ENCODE data around the gene CCDC134. TPM values are rescaled to one million over a fixed set of nuclear protein-coding genes. Genes with fewer than 3 reads are reported as not detected.

CCDC134 gene
- total RNA-seq, 1 donor from 2014 or later, result 11.3 TPM

GRCh38 chr22:41836551-41836950 lies 36.1 kb downstream of the CCDC134 start:
- Histone ChIP-seq H3K4me2 (ENCODE audit: low read length) (no peak overlapping the region), H3K27ac (ENCODE audit: low read depth, low read length) (no peak overlapping the region), H3K36me3 (ENCODE audit: insufficient read depth, low read length) (peaks cover 10% of the 10 kb centered on the region), H3K9me3 (ENCODE audit: insufficient read depth, low read depth, low read length) (no peaks in the 10 kb centered on the region), H3K4me3 (ENCODE audit: insufficient read depth, low read depth, low read length) (no peak overlapping the region), H3K27me3 (ENCODE audit: insufficient read depth, low read length) (no peaks in the 10 kb centered on the region), H2AFZ (ENCODE audit: low read depth, low read length) (no peak overlapping the region), H4K20me1 (ENCODE audit: insufficient read depth, low read length) (peaks cover 68% of the 10 kb centered on the region), H3K4me1 (ENCODE audit: insufficient read depth, low read length) (peaks cover 18% of the 10 kb centered on the region), H3K79me2 (ENCODE audit: insufficient read depth, low read length) (peaks cover 69% of the 10 kb centered on the region), H3K9ac (ENCODE audit: low read length) (no peak overlapping the region)
- H3K27ac Mint-ChIP-seq (ENCODE audit: unreplicated experiment), result no peak overlapping the region
- H3K4me1 Mint-ChIP-seq (ENCODE audit: low read depth, unreplicated experiment), result peaks cover 17% of the 10 kb centered on the region
- no peaks in the 10 kb centered on the region for H3K27me3 Mint-ChIP-seq (ENCODE audit: low read depth, unreplicated experiment)
- FAIRE-seq (no peak), DNase-seq (ENCODE audit: low read depth) (no peak)
- no peaks in the 10 kb centered on the region for H3K9me3 Mint-ChIP-seq (ENCODE audit: unreplicated experiment)
- H3K4me3 Mint-ChIP-seq (ENCODE audit: unreplicated experiment), result no peak overlapping the region
- peaks cover 13% of the 10 kb centered on the region for H3K36me3 Mint-ChIP-seq (ENCODE audit: low read depth, unreplicated experiment)
- no peak for TF ChIP-seq EZH2 (IDR thresholded peaks at IDR 0.05; ENCODE audit: insufficient read depth, low read length)
- TF ChIP-seq, protein P1, sequence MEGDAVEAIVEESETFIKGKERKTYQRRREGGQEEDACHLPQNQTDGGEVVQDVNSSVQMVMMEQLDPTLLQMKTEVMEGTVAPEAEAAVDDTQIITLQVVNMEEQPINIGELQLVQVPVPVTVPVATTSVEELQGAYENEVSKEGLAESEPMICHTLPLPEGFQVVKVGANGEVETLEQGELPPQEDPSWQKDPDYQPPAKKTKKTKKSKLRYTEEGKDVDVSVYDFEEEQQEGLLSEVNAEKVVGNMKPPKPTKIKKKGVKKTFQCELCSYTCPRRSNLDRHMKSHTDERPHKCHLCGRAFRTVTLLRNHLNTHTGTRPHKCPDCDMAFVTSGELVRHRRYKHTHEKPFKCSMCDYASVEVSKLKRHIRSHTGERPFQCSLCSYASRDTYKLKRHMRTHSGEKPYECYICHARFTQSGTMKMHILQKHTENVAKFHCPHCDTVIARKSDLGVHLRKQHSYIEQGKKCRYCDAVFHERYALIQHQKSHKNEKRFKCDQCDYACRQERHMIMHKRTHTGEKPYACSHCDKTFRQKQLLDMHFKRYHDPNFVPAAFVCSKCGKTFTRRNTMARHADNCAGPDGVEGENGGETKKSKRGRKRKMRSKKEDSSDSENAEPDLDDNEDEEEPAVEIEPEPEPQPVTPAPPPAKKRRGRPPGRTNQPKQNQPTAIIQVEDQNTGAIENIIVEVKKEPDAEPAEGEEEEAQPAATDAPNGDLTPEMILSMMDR (IDR thresholded peaks at IDR 0.05; ENCODE audit: insufficient read depth, low read depth, low read length), result no peak

- TF ChIP-seq, protein P1 (IDR thresholded peaks at IDR 0.05; ENCODE audit: insufficient read depth, low read depth, low read length), result no peak
- no peak for TF ChIP-seq EZH2 (IDR thresholded peaks at IDR 0.05; ENCODE audit: insufficient read depth, low read length)
These were observed 38.6 kb downstream of the CCDC134 start for GRCh38 chr22:41838842-41839618.

DNA sequence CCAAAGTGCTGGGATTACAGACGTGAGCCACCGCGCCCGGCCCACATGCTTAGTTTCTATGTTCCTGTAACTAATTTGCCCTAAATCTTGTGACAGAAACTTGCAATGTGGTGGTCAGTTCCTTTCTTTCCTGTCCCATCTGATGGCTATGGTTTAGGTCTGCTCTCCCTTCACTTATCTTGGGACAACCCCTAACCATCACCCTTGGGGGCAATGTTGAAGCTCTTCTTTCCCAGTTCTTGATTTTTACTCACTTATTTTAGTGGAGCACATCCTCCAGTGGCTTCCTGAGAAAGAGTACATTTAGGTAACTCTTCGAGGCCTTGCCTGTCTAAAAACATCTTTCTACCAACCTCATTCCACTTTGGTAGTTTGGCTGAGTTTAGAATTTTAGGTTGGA lies 39.7 kb downstream of the CCDC134 start:
- Histone ChIP-seq H3K27me3 (ENCODE audit: insufficient read depth, low read length) (no peaks in the 10 kb centered on the region), H3K4me3 (ENCODE audit: insufficient read depth, low read depth, low read length) (no peak overlapping the region), H3K27ac (ENCODE audit: low read depth, low read length) (no peak overlapping the region), H3K9ac (ENCODE audit: low read length) (no peak overlapping the region), H3K79me2 (ENCODE audit: insufficient read depth, low read length) (peaks cover 89% of the 10 kb centered on the region), H3K9me3 (ENCODE audit: insufficient read depth, low read depth, low read length) (no peaks in the 10 kb centered on the region), H2AFZ (ENCODE audit: low read depth, low read length) (no peak overlapping the region), H3K4me1 (ENCODE audit: insufficient read depth, low read length) (no peaks in the 10 kb centered on the region), H3K36me3 (ENCODE audit: insufficient read depth, low read length) (peaks cover 16% of the 10 kb centered on the region), H3K4me2 (ENCODE audit: low read length) (no peak overlapping the region), H4K20me1 (ENCODE audit: insufficient read depth, low read length) (peaks cover 89% of the 10 kb centered on the region)
- Mint-ChIP-seq H3K36me3 (ENCODE audit: low read depth, unreplicated experiment) (peaks cover 15% of the 10 kb centered on the region), H3K27ac (ENCODE audit: unreplicated experiment) (no peak overlapping the region), H3K4me1 (ENCODE audit: low read depth, unreplicated experiment) (peaks cover 17% of the 10 kb centered on the region), H3K27me3 (ENCODE audit: low read depth, unreplicated experiment) (no peaks in the 10 kb centered on the region), H3K9me3 (ENCODE audit: unreplicated experiment) (no peaks in the 10 kb centered on the region), H3K4me3 (ENCODE audit: unreplicated experiment) (no peak overlapping the region)
- TF ChIP-seq, protein P1 (IDR thresholded peaks at IDR 0.05; ENCODE audit: insufficient read depth, low read depth, low read length), result no peak
- TF ChIP-seq EZH2 (IDR thresholded peaks at IDR 0.05; ENCODE audit: insufficient read depth, low read length), result no peak
- DNase-seq (ENCODE audit: low read depth), result no peak
- FAIRE-seq, result no peak

More at GRCh38 chr22:41838842-41839618, 38.6 kb downstream of the CCDC134 start:
- H3K27ac Mint-ChIP-seq (ENCODE audit: unreplicated experiment), result no peak overlapping the region
- Histone ChIP-seq H3K9ac (ENCODE audit: low read length) (no peak overlapping the region), H4K20me1 (ENCODE audit: insufficient read depth, low read length) (peaks cover 86% of the 10 kb centered on the region), H3K4me2 (ENCODE audit: low read length) (no peak overlapping the region), H3K27me3 (ENCODE audit: insufficient read depth, low read length) (no peaks in the 10 kb centered on the region), H3K9me3 (ENCODE audit: insufficient read depth, low read depth, low read length) (no peaks in the 10 kb centered on the region), H3K79me2 (ENCODE audit: insufficient read depth, low read length) (peaks cover 86% of the 10 kb centered on the region), H2AFZ (ENCODE audit: low read depth, low read length) (no peak overlapping the region), H3K36me3 (ENCODE audit: insufficient read depth, low read length) (peaks cover 16% of the 10 kb centered on the region), H3K4me3 (ENCODE audit: insufficient read depth, low read depth, low read length) (no peak overlapping the region), H3K27ac (ENCODE audit: low read depth, low read length) (no peak overlapping the region), H3K4me1 (ENCODE audit: insufficient read depth, low read length) (peaks cover 9% of the 10 kb centered on the region)
- DNase-seq (ENCODE audit: low read depth) (no peak), FAIRE-seq (no peak)
- peaks cover 15% of the 10 kb centered on the region for H3K36me3 Mint-ChIP-seq (ENCODE audit: low read depth, unreplicated experiment)
- H3K4me3 Mint-ChIP-seq (ENCODE audit: unreplicated experiment), result no peak overlapping the region
- no peaks in the 10 kb centered on the region for H3K27me3 Mint-ChIP-seq (ENCODE audit: low read depth, unreplicated experiment)
- H3K9me3 Mint-ChIP-seq (ENCODE audit: unreplicated experiment), result no peaks in the 10 kb centered on the region
- peaks cover 17% of the 10 kb centered on the region for H3K4me1 Mint-ChIP-seq (ENCODE audit: low read depth, unreplicated experiment)
